A673 (cell line): ENCODE results near the gene TTLL10. TPM values are rescaled to one million over a fixed set of nuclear protein-coding genes. Genes with fewer than 3 reads are reported as not detected.

Experiments
- BruUV-seq: library from RNA; stranded (reverse); fragments of 400-500 nt; replicated peaks from 2 replicates; lab custom pipeline; 2021; lab: Mats Ljungman, UMichigan
- CTCF ChIA-PET: fragments of 300-600 bp; sonication (Branson Sonifier 250); formaldehyde crosslinking; loops from one replicate; lab custom pipeline; 2022; ENCODE audit warnings: antibody characterized with exemption; lab: Charles Lee
- POLR2A ChIA-PET: fragments of 300-600 bp; sonication (Branson Sonifier 250); formaldehyde crosslinking; loops from one replicate; lab custom pipeline; 2022; ENCODE audit warnings: antibody characterized with exemption; ENCODE audit not compliant: low non-redundant PET; lab: Charles Lee
- DNase-seq: peaks from one replicate; pipeline ENCODE4 v3.0.0-alpha.2; 2015; ENCODE audit warnings: low spot score
- H3K27ac ChIP-seq: fragments of 200-600 bp; sonication (generic); 2 replicates; pipeline ENCODE4 v1.5.1; 2016; ENCODE audit warnings: mixed run types, low read depth, mild to moderate bottlenecking, mixed read lengths, antibody characterized with exemption, low read length; ENCODE audit not compliant: poor library complexity, severe bottlenecking
- H3K27me3 ChIP-seq: fragments of 200-600 bp; sonication (generic); replicated peaks from 2 replicates; pipeline ENCODE4 v1.6.1; 2017; ENCODE audit warnings: mixed run types, low read depth, mild to moderate bottlenecking, mixed read lengths, antibody characterized with exemption, low read length; ENCODE audit not compliant: insufficient read depth, poor library complexity
- H3K36me3 ChIP-seq: fragments of 200-600 bp; sonication (generic); 2 replicates; pipeline ENCODE4 v1.6.1; 2016; ENCODE audit warnings: mixed run types, mild to moderate bottlenecking, mixed read lengths, antibody characterized with exemption, low read length; ENCODE audit not compliant: insufficient read depth, poor library complexity, severe bottlenecking
- H3K4me1 ChIP-seq: fragments of 200-600 bp; sonication (generic); 2 replicates; pipeline ENCODE4 v1.6.1; 2017; ENCODE audit warnings: mixed run types, mild to moderate bottlenecking, mixed read lengths, antibody characterized with exemption, low read length; ENCODE audit not compliant: insufficient read depth, poor library complexity, severe bottlenecking
- H3K4me3 ChIP-seq: fragments of 200-600 bp; sonication (generic); 2 replicates; pipeline ENCODE4 v1.5.1; 2016; ENCODE audit warnings: low read depth, mixed run types, mild to moderate bottlenecking, mixed read lengths, low read length; ENCODE audit not compliant: poor library complexity, severe bottlenecking
- H3K9me3 ChIP-seq: fragments of 200-600 bp; sonication (generic); 2 replicates; pipeline ENCODE4 v1.6.1; 2016; ENCODE audit warnings: mixed run types, low read depth, mild to moderate bottlenecking, mixed read lengths, antibody characterized with exemption, low read length; ENCODE audit not compliant: poor library complexity, severe bottlenecking
- CTCF ChIP-seq: fragments of 300-800, 200-600 bp; sonication (generic); conservative IDR thresholded peaks from 2 replicates; pipeline ENCODE4 v1.5.1; 2017; ENCODE audit warnings: low read depth, mild to moderate bottlenecking, antibody characterized with exemption, low read length, moderate library complexity, mixed read lengths
- EZH2 ChIP-seq: fragments of 200-600 bp; sonication (generic); IDR thresholded peaks from 2 replicates; pipeline ENCODE4 v1.6.1; 2017; ENCODE audit warnings: borderline replicate concordance, low read depth, mild to moderate bottlenecking, mixed read lengths, antibody characterized with exemption, low read length; ENCODE audit not compliant: poor library complexity, severe bottlenecking
- intact Hi-C: fragments of 100-400 bp; cut with micrococcal nuclease; formaldehyde crosslinking; loops from one replicate; pipeline ENCODE4 v1.10.0; 2022; ENCODE audit not compliant: unreplicated experiment
- total RNA-seq: library from RNA; stranded (reverse); gene quantifications from 2 replicates; pipeline ENCODE4 v1.2.3, GENCODE V29; 2021

Gene TTLL10
- total RNA-seq, 1 experiment from 2014 or later, result not detected

GRCh38 chr1:1162597-1163537 is 10.8 kb upstream of the TTLL10 start:
- Histone ChIP-seq H3K27ac (no peak overlapping the region), H3K4me3 (no peak overlapping the region), H3K9me3 (no peaks in the 10 kb centered on the region), H3K36me3 (no peaks in the 10 kb centered on the region), H3K4me1 (peaks cover 9% of the 10 kb centered on the region), H3K27me3 (no peaks in the 10 kb centered on the region)
- BruUV-seq, result no TSS peak
- TF ChIP-seq EZH2 (no peak), CTCF (no peak)
- ChIA-PET CTCF (no interaction called here), POLR2A (no interaction called here)
- DNase-seq, result no peak
- intact Hi-C loops, result no loop called here

- H3K4me1 ChIP-seq, result peaks cover 2% of the 10 kb centered on the region
- H3K36me3 ChIP-seq, result no peaks in the 10 kb centered on the region
- TF ChIP-seq EZH2 (no peak), CTCF (no peak)
- H3K27me3 ChIP-seq, result no peaks in the 10 kb centered on the region
- no peak overlapping the region for H3K27ac ChIP-seq
- no peaks in the 10 kb centered on the region for H3K9me3 ChIP-seq
- BruUV-seq, result no TSS peak
- intact Hi-C loops, result no loop called here
- CTCF ChIA-PET, result no interaction called here
- H3K4me3 ChIP-seq, result no peak overlapping the region
- POLR2A ChIA-PET, result interaction anchor here (0.6 kb wide), 1 partner anchor 212 kb away, joined by 3 read pairs; the partner anchor contains the start of gene AURKAIP1
- DNase-seq, result no peak
These were observed 10.1 kb upstream of the TTLL10 start for GRCh38 chr1:1163538-1164070.

- Histone ChIP-seq H3K27me3 (no peaks in the 10 kb centered on the region), H3K9me3 (no peaks in the 10 kb centered on the region), H3K36me3 (no peaks in the 10 kb centered on the region), H3K4me1 (peaks cover 3% of the 10 kb centered on the region), H3K4me3 (no peak overlapping the region), H3K27ac (no peak overlapping the region)
- intact Hi-C loops, result no loop called here
- CTCF ChIA-PET, result no interaction called here
- TF ChIP-seq CTCF, result no peak
- no peak for TF ChIP-seq EZH2
- POLR2A ChIA-PET, result no interaction called here
- BruUV-seq, result no TSS peak
- no peak for DNase-seq
These were observed 9.3 kb upstream of the TTLL10 start for GRCh38 chr1:1164361-1164700.
